Sigmoid colon (tissue), 4 donors: Measurements from ENCODE around the gene ZNF135.

Source experiments
- CTCF ChIP-seq, 4 experiments: fragments of 450-650 bp in 3 of 4; fragments of 200-600 bp in 1 of 4; IDR thresholded peaks; one replicate each; pipeline ENCODE4 v1.5.1; 2016 to 2019; ENCODE audit warnings: antibody characterized with exemption in 4 of 4, mild to moderate bottlenecking in 3 of 4, moderate library complexity in 2 of 4
- EP300 ChIP-seq, 4 donors: sonication (generic); formaldehyde crosslinking; IDR thresholded peaks; one replicate each; pipeline ENCODE4 v1.6.1; 2017; ENCODE audit warnings: antibody characterized with exemption in 4 of 4
- POLR2A ChIP-seq, 2 donors: fragments of 450-650 bp; IDR thresholded peaks; one replicate each; pipeline ENCODE4 v1.6.1; 2016; ENCODE audit warnings: antibody characterized with exemption in 2 of 2, mild to moderate bottlenecking in 2 of 2, moderate library complexity in 2 of 2
- POLR2AphosphoS5 ChIP-seq, 4 donors: sonication (generic); formaldehyde crosslinking; IDR thresholded peaks; one replicate each; pipeline ENCODE4 v1.6.1; 2017; ENCODE audit warnings: antibody characterized with exemption in 4 of 4

GRCh38 chr19:58098682-58098998 lies 39.6 kb downstream of the ZNF135 start:
- no peak for TF ChIP-seq POLR2AphosphoS5 (IDR thresholded peaks at IDR 0.05)
- TF ChIP-seq CTCF (IDR thresholded peaks at IDR 0.05): no peak
- TF ChIP-seq POLR2A (IDR thresholded peaks at IDR 0.05): no peak
- no peak for TF ChIP-seq EP300 (IDR thresholded peaks at IDR 0.05)
